ENCODE measurements around the gene KLK12. TPM values are rescaled to one million over a fixed set of nuclear protein-coding genes. Genes with fewer than 3 reads are reported as not detected.

KLK12 gene
- total and polyA plus RNA-seq, 11 donors = not detected

GRCh38 chr19:51000981-51001380 is 33.8 kb downstream of the KLK12 start:
- Histone ChIP-seq H3K27me3 (peaks cover 14 to 67% (median 29%) of the 10 kb centered on the region in 9 donors), H3K4me3 (no peak overlapping the region), H3K36me3 (no peaks in the 10 kb centered on the region), H3K9me3 (no peaks in the 10 kb centered on the region), H3K4me1 (no peaks in the 10 kb centered on the region), H3K27ac (no peak overlapping the region)
- ATAC-seq = peak in 1 of 4 donors; percentile 20
- intact Hi-C loops (cut with DNase I) = no loop called here
- TF ChIP-seq, protein P1, sequence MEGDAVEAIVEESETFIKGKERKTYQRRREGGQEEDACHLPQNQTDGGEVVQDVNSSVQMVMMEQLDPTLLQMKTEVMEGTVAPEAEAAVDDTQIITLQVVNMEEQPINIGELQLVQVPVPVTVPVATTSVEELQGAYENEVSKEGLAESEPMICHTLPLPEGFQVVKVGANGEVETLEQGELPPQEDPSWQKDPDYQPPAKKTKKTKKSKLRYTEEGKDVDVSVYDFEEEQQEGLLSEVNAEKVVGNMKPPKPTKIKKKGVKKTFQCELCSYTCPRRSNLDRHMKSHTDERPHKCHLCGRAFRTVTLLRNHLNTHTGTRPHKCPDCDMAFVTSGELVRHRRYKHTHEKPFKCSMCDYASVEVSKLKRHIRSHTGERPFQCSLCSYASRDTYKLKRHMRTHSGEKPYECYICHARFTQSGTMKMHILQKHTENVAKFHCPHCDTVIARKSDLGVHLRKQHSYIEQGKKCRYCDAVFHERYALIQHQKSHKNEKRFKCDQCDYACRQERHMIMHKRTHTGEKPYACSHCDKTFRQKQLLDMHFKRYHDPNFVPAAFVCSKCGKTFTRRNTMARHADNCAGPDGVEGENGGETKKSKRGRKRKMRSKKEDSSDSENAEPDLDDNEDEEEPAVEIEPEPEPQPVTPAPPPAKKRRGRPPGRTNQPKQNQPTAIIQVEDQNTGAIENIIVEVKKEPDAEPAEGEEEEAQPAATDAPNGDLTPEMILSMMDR (IDR thresholded peaks at IDR 0.05) = no peak
- TF ChIP-seq POLR2A (IDR thresholded peaks at IDR 0.05) = no peak
- 26 to 34% (median 31%) methylated on average over 16 of the region's 16 CpGs for whole genome bisulfite sequencing, 4 donors
- DNase-seq = no peak

- Histone ChIP-seq H3K4me3 (no peak overlapping the region), H3K9me3 (no peaks in the 10 kb centered on the region), H3K4me1 (no peaks in the 10 kb centered on the region), H3K27ac (no peak overlapping the region), H3K36me3 (no peaks in the 10 kb centered on the region), H3K27me3 (peaks cover 14 to 70% (median 29%) of the 10 kb centered on the region in 9 donors)
- intact Hi-C loops (cut with DNase I) = no loop called here
- ATAC-seq (no peak), DNase-seq (no peak)
- WGBS, 4 donors = 87 to 91% (median 89%) methylated on average over 6 to 10 of the region's 10 CpGs
- TF ChIP-seq POLR2A (IDR thresholded peaks at IDR 0.05) = no peak
- TF ChIP-seq, protein P1 (IDR thresholded peaks at IDR 0.05) = no peak
Observed at GRCh38 chr19:51000426-51000825, 34.4 kb downstream of the KLK12 start.

- WGBS, 4 donors = 79 to 84% (median 81%) methylated on average over 4 of the region's 4 CpGs
- Histone ChIP-seq H3K27ac (no peak overlapping the region), H3K27me3 (peaks cover 14 to 62% (median 29%) of the 10 kb centered on the region in 9 donors), H3K4me3 (no peak overlapping the region), H3K4me1 (no peaks in the 10 kb centered on the region), H3K36me3 (no peaks in the 10 kb centered on the region), H3K9me3 (no peaks in the 10 kb centered on the region)
- TF ChIP-seq POLR2A (IDR thresholded peaks at IDR 0.05) = no peak
- TF ChIP-seq, protein P1 (IDR thresholded peaks at IDR 0.05) = no peak
- DNase-seq (no peak), ATAC-seq (no peak)
- intact Hi-C loops (cut with DNase I) = no loop called here
Observed at GRCh38 chr19:50998686-50999085, 36.1 kb downstream of the KLK12 start.

GRCh38 chr19:50998061-50998460 is 36.7 kb downstream of the KLK12 start:
- H3K27me3 ChIP-seq = peaks cover 14 to 56% (median 28%) of the 10 kb centered on the region in 9 donors
- ATAC-seq (no peak), DNase-seq (no peak)
- intact Hi-C loops (cut with DNase I) = no loop called here
- no peak for TF ChIP-seq POLR2A (IDR thresholded peaks at IDR 0.05)
- TF ChIP-seq, protein P1 (IDR thresholded peaks at IDR 0.05) = no peak
- H3K27ac ChIP-seq = no peak overlapping the region
- H3K4me1 ChIP-seq = no peaks in the 10 kb centered on the region
- H3K9me3 ChIP-seq = no peaks in the 10 kb centered on the region
- H3K36me3 ChIP-seq = no peaks in the 10 kb centered on the region
- 69 to 75% (median 70%) methylated on average over 5 of the region's 5 CpGs for WGBS, 4 donors
- no peak overlapping the region for H3K4me3 ChIP-seq

All from heart left ventricle (tissue), 16 donors.